MCF 10A (cell line): ENCODE data around the gene PHOSPHO2. TPM values are rescaled to one million over a fixed set of nuclear protein-coding genes. Genes with fewer than 3 reads are reported as not detected.

Source experiments
- BruUV-seq: library from RNA; stranded (reverse); fragments of 400-500 nt; replicated peaks from 2 replicates; lab custom pipeline; 2021; lab: Mats Ljungman, UMichigan
- CTCF ChIA-PET: fragments of 300-600 bp; sonication (Branson Sonifier 250); formaldehyde crosslinking; extraction: SDS; loops from one replicate; lab custom pipeline; 2021; ENCODE audit warnings: antibody characterized with exemption, inconsistent platforms; lab: Yijun Ruan, JAX
- POLR2A ChIA-PET: fragments of 300-600, 350-650 bp; sonication (Branson Sonifier 250); formaldehyde crosslinking; extraction: SDS; loops from one replicate; lab custom pipeline; 2020; ENCODE audit warnings: antibody characterized with exemption, inconsistent platforms; lab: Yijun Ruan, JAX
- DNase-seq: peaks from one replicate; pipeline ENCODE4 v3.0.0-alpha.2; 2018; ENCODE audit not compliant: unreplicated experiment
- H3K27ac Mint-ChIP-seq: one replicate; pipeline ENCODE4 v1.8.0; 2022; ENCODE audit warnings: mild to moderate bottlenecking, low read depth, mixed read lengths; ENCODE audit not compliant: unreplicated experiment
- H3K27me3 Mint-ChIP-seq: one replicate; pipeline ENCODE4 v1.8.0; 2022; ENCODE audit warnings: mixed read lengths; ENCODE audit not compliant: insufficient read depth, unreplicated experiment
- H3K36me3 Mint-ChIP-seq: one replicate; pipeline ENCODE4 v1.8.0; 2022; ENCODE audit warnings: mild to moderate bottlenecking, moderate library complexity, mixed read lengths; ENCODE audit not compliant: insufficient read depth, unreplicated experiment
- H3K4me1 Mint-ChIP-seq: one replicate; pipeline ENCODE4 v1.8.0; 2022; ENCODE audit warnings: mixed read lengths; ENCODE audit not compliant: insufficient read depth, unreplicated experiment
- H3K4me3 Mint-ChIP-seq: one replicate; pipeline ENCODE4 v1.8.0; 2022; ENCODE audit warnings: mild to moderate bottlenecking, moderate library complexity, mixed read lengths; ENCODE audit not compliant: unreplicated experiment
- H3K9me3 Mint-ChIP-seq: one replicate; pipeline ENCODE4 v1.8.0; 2022; ENCODE audit warnings: mixed read lengths; ENCODE audit not compliant: unreplicated experiment
- intact Hi-C: fragments of 100-400 bp; cut with micrococcal nuclease; formaldehyde crosslinking; loops from 2 replicates; pipeline ENCODE4 v1.14.1; 2022
- total RNA-seq: library from RNA; stranded (reverse); gene quantifications from 2 replicates; pipeline ENCODE4 v1.2.3, GENCODE V29; 2022
- TF ChIP-seq, protein P1 (sequence below): fragments of 200-600 bp; IDR thresholded peaks from one replicate; pipeline ENCODE4 v1.8.0; 2022; ENCODE audit warnings: antibody characterized with exemption, mild to moderate bottlenecking; ENCODE audit not compliant: unreplicated experiment

Gene PHOSPHO2
- total RNA-seq, 1 experiment from 2014 or later, result 5.4 TPM

DNA sequence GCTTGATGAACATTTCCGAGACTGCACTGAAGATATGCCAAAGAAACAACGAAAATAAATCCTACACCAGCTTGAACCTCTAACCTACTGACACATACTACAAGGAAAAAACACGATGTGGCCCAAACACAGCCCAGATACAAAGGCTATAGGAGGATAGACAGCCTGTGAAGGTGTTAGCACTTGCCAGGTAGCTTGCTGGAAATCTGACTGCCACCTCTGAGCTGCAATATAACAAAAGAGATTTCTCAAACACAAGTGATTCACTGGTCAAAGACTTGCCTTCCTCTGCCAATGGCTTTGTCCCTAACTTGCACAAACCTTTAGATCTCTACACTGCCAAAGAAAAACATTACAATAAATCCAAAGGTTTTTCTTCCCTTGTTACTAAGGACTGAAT lies 21.2 kb upstream of the PHOSPHO2 start:
- Mint-ChIP-seq H3K9me3 (no peaks in the 10 kb centered on the region), H3K4me1 (no peaks in the 10 kb centered on the region), H3K4me3 (no peak overlapping the region), H3K27me3 (no peaks in the 10 kb centered on the region), H3K36me3 (no peaks in the 10 kb centered on the region), H3K27ac (no peak overlapping the region)
- intact Hi-C loops, result no loop called here
- ChIA-PET POLR2A (interaction anchor here (1.4 kb wide), 1 partner anchor 89 kb away, joined by 3 read pairs; the partner anchor contains the start of gene PPIG), CTCF (no interaction called here)
- no peak for DNase-seq
- TF ChIP-seq, protein P1, sequence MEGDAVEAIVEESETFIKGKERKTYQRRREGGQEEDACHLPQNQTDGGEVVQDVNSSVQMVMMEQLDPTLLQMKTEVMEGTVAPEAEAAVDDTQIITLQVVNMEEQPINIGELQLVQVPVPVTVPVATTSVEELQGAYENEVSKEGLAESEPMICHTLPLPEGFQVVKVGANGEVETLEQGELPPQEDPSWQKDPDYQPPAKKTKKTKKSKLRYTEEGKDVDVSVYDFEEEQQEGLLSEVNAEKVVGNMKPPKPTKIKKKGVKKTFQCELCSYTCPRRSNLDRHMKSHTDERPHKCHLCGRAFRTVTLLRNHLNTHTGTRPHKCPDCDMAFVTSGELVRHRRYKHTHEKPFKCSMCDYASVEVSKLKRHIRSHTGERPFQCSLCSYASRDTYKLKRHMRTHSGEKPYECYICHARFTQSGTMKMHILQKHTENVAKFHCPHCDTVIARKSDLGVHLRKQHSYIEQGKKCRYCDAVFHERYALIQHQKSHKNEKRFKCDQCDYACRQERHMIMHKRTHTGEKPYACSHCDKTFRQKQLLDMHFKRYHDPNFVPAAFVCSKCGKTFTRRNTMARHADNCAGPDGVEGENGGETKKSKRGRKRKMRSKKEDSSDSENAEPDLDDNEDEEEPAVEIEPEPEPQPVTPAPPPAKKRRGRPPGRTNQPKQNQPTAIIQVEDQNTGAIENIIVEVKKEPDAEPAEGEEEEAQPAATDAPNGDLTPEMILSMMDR, result no peak
- no TSS peak for BruUV-seq

DNA sequence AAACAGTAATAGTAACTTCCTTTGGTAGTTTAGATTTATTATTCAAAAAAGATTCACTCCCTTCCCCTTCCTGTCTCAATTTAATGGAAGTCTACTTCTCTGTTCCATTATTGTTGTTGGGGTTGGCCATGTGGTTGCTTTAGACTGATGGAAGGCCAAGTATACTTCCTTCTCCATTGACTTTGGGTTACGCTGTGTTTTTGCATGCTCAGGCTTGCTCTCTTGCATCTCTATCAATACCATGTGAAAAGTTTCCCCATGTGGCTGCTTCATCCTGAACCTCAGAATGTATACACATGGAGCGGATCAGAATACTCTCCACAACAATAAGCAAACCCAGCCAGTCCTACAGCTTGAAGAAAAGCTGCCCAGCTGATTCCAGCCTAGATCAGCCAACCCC lies 20.3 kb upstream of the PHOSPHO2 start:
- intact Hi-C loops, result no loop called here
- DNase-seq, result no peak
- TF ChIP-seq, protein P1, result no peak
- H3K4me1 Mint-ChIP-seq, result no peaks in the 10 kb centered on the region
- H3K27me3 Mint-ChIP-seq, result no peaks in the 10 kb centered on the region
- no peaks in the 10 kb centered on the region for H3K9me3 Mint-ChIP-seq
- no peaks in the 10 kb centered on the region for H3K36me3 Mint-ChIP-seq
- no TSS peak for BruUV-seq
- H3K27ac Mint-ChIP-seq, result no peak overlapping the region
- ChIA-PET CTCF (no interaction called here), POLR2A (no interaction called here)
- no peak overlapping the region for H3K4me3 Mint-ChIP-seq

DNA sequence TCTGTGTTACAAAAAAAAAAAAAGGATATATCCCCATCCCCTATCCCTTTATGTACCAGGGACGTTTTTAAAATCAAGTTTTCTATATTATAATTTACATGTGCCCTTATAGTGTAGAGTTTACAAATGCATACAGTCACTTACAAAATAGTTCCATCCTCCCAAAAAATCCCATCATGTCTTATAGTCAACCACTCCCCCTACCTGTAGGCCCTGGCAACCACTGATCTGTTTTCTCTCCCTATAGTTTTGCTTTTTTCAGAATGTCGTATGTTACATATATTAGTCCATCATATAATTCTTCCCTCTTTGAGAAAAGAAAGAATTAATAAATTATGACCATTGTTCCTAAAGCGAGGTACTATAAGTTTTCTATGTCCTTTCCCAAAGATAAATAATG lies 17.9 kb upstream of the PHOSPHO2 start:
- H3K27ac Mint-ChIP-seq, result no peak overlapping the region
- no peaks in the 10 kb centered on the region for H3K4me1 Mint-ChIP-seq

DNA sequence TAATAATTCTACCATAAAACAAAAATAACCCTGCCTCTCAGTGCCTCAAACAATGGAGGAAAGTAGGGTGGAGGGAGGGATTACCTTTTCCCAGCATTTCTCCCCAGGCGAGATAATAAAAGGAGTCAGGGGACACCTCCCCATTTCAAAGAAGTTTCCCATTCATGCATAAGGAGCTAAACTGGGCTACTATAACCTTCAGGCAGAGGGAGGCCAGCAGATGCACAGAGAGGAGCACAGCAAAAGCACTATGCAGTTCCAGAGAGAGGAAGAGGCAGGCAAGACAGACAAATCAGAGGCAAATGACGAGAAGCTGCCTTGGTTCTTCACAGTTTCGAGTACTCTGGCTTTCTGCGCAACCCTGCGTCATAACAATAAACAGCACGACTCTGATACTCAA lies 17.4 kb upstream of the PHOSPHO2 start:
- TF ChIP-seq, protein P1, result no peak
- H3K9me3 Mint-ChIP-seq, result peaks cover 8% of the 10 kb centered on the region
- DNase-seq, result no peak
- POLR2A ChIA-PET, result interaction anchor here (1.0 kb wide), 2 partner anchors 9 to 17 kb away, joined by 3 to 4 read pairs; partner anchors contain the start of genes CFAP210 and PHOSPHO2
- H3K27ac Mint-ChIP-seq, result no peak overlapping the region
- no peaks in the 10 kb centered on the region for H3K36me3 Mint-ChIP-seq
- CTCF ChIA-PET, result no interaction called here
- no peak overlapping the region for H3K4me3 Mint-ChIP-seq
- intact Hi-C loops, result no loop called here
- H3K4me1 Mint-ChIP-seq, result no peaks in the 10 kb centered on the region
- H3K27me3 Mint-ChIP-seq, result no peaks in the 10 kb centered on the region
- BruUV-seq, result no TSS peak

More for the DNA sequence above, 17.9 kb upstream of the PHOSPHO2 start:
- ChIA-PET POLR2A (interaction anchor here (1.0 kb wide), 1 partner anchor 18 kb away, joined by 3 read pairs; the partner anchor contains the start of genes CFAP210 and PHOSPHO2), CTCF (no interaction called here)
- no peak overlapping the region for H3K4me3 Mint-ChIP-seq
- no TSS peak for BruUV-seq
- TF ChIP-seq, protein P1, result no peak
- DNase-seq, result no peak
- H3K36me3 Mint-ChIP-seq, result no peaks in the 10 kb centered on the region
- intact Hi-C loops, result no loop called here
- H3K27me3 Mint-ChIP-seq, result no peaks in the 10 kb centered on the region
- H3K9me3 Mint-ChIP-seq, result peaks cover 8% of the 10 kb centered on the region
